K562 (cell line): ENCODE measurements around the gene PBX4. TPM values are rescaled to one million over a fixed set of nuclear protein-coding genes. Genes with fewer than 3 reads are reported as not detected.

Experiments used
- CBX8 ChIP-seq: fragments of 200-600 bp; sonication (generic); IDR thresholded peaks from 2 replicates; pipeline ENCODE4 v1.6.1; 2012; ENCODE audit warnings: borderline replicate concordance, mixed run types, low read depth, mild to moderate bottlenecking, moderate library complexity, mixed read lengths, low read length, control low read depth, inconsistent platforms; ENCODE audit not compliant: poor library complexity, severe bottlenecking; ENCODE audit errors: extremely low read depth
- FUS ChIP-seq: fragments of 200-400 bp; formaldehyde crosslinking; optimal IDR thresholded peaks from 2 replicates; pipeline ENCODE3; 2017; ENCODE audit warnings: low read depth, low read length
- HNRNPH1 ChIP-seq: fragments of 200-400 bp; formaldehyde crosslinking; optimal IDR thresholded peaks from 2 replicates; pipeline ENCODE3; 2017; ENCODE audit warnings: low read depth, mild to moderate bottlenecking, low read length, moderate library complexity
- HNRNPUL1 ChIP-seq: fragments of 200-400 bp; formaldehyde crosslinking; IDR thresholded peaks from 2 replicates; pipeline ENCODE4 v1.6.1; 2017; ENCODE audit warnings: low read length
- IFI16 ChIP-seq: fragments of 250-450 bp; sonication (Bioruptor Pico); IDR thresholded peaks from 2 replicates; pipeline ENCODE4 v2.1.2; 2022; ENCODE audit warnings: mild to moderate bottlenecking, inconsistent platforms
- KLF10 ChIP-seq: fragments of 250-450 bp; sonication (Bioruptor Pico); IDR thresholded peaks from 2 replicates; pipeline ENCODE4 v1.6.1; 2021; ENCODE audit warnings: matching md5 sums
- LEF1 ChIP-seq: fragments of 450-650 bp; IDR thresholded peaks from 2 replicates; pipeline ENCODE4 v1.6.1; 2016; ENCODE audit warnings: mild to moderate bottlenecking
- MAFK ChIP-seq: IDR thresholded peaks from 2 replicates; pipeline ENCODE4 v1.6.1; 2011; ENCODE audit warnings: low read length, improper control_type of control experiment
- MIER1 ChIP-seq: fragments of 450-650 bp; IDR thresholded peaks from 2 replicates; pipeline ENCODE4 v1.6.1; 2016; ENCODE audit warnings: antibody characterized with exemption, mild to moderate bottlenecking, low read depth
- NR2F6 ChIP-seq: fragments of 450-650 bp; formaldehyde crosslinking; IDR thresholded peaks from 2 replicates; pipeline ENCODE4 v1.4.0; 2020; ENCODE audit warnings: mild to moderate bottlenecking
- PTTG1 ChIP-seq: fragments of 450-650 bp; IDR thresholded peaks from 2 replicates; pipeline ENCODE4 v1.6.1; 2016; ENCODE audit warnings: low read depth, mild to moderate bottlenecking, missing genetic modification characterization, missing compliant biosample characterization
- SAFB2 ChIP-seq: fragments of 200-400 bp; formaldehyde crosslinking; IDR thresholded peaks from 2 replicates; pipeline ENCODE4 v1.6.1; 2018; ENCODE audit warnings: borderline replicate concordance, low read length, low read depth, moderate library complexity; ENCODE audit not compliant: severe bottlenecking
- SMAD4 ChIP-seq: fragments of 250-450 bp; sonication (Bioruptor Pico); conservative IDR thresholded peaks from 2 replicates; pipeline ENCODE4 v1.8.0; 2021; ENCODE audit warnings: inconsistent platforms, mild to moderate bottlenecking, moderate library complexity
- SNRNP70 ChIP-seq: fragments of 200-400 bp; formaldehyde crosslinking; optimal IDR thresholded peaks from 2 replicates; pipeline ENCODE3; 2017; ENCODE audit warnings: low read depth, low read length
- SREBF2 ChIP-seq: sonication (generic); formaldehyde crosslinking; IDR thresholded peaks from 2 replicates; pipeline ENCODE4 v1.4.0; 2020; ENCODE audit warnings: mild to moderate bottlenecking, missing genetic modification reagents
- TBP ChIP-seq: optimal IDR thresholded peaks from 2 replicates; pipeline ENCODE3; 2011; ENCODE audit warnings: low read depth, low read length, improper control_type of control experiment
- TFAM ChIP-seq: fragments of 250-450 bp; sonication (Bioruptor Pico); conservative IDR thresholded peaks from 2 replicates; pipeline ENCODE4 v1.5.0; 2021; ENCODE audit warnings: mild to moderate bottlenecking, moderate library complexity
- TSC22D4 ChIP-seq: fragments of 450-650 bp; IDR thresholded peaks from 2 replicates; pipeline ENCODE4 v1.6.1; 2016; ENCODE audit warnings: missing genetic modification characterization, missing biosample characterization, control low read depth
- ZFP30 ChIP-seq: fragments of 250-450 bp; sonication (Bioruptor Pico); IDR thresholded peaks from 2 replicates; pipeline ENCODE4 v1.8.0; 2022; ENCODE audit warnings: moderate library complexity, mild to moderate bottlenecking, inconsistent platforms, borderline replicate concordance
- ZNF184 ChIP-seq: sonication (generic); formaldehyde crosslinking; IDR thresholded peaks from 2 replicates; pipeline ENCODE4 v1.5.0; 2020; ENCODE audit warnings: missing genetic modification reagents
- ZNF24 ChIP-seq: fragments of 450-650 bp; IDR thresholded peaks from 2 replicates; pipeline ENCODE4 v1.6.1; 2016
- ZNF445 ChIP-seq: fragments of 250-450 bp; sonication (Bioruptor Pico); IDR thresholded peaks from 2 replicates; pipeline ENCODE4 v1.4.0; 2020; ENCODE audit warnings: low read depth, mild to moderate bottlenecking, moderate library complexity
- polyA plus RNA-seq, 8 experiments: library from polyadenylated mRNA; depleted of rRNA in 4 of 8; stranded (reverse) in 5 of 8; unstranded in 3 of 8; fragments of >200 nt; fragmentation: Nextera tagmentation in 2 of 8; fragmentation: Illumina TruSeq in 1 of 8; extraction: Ambion mirVana in 2 of 8; extraction: Trizol in 1 of 8; gene quantifications; 2 replicates each; pipeline versions ENCODE4 v1.2.1 to v1.2.3, GENCODE V29; 2011 to 2014; ENCODE audit warnings: inconsistent platforms in 1 of 8, missing spikeins in 1 of 8
- total RNA-seq, 7 experiments: library from RNA; depleted of rRNA in 6 of 7; stranded (reverse); fragments of >200 nt in 6 of 7; fragmentation: Illumina TruSeq in 2 of 7; extraction: Trizol in 2 of 7; gene quantifications; 2 replicates each; pipeline versions ENCODE4 v1.2.1 to v1.2.3, GENCODE V29; 2011 to 2021; ENCODE audit warnings: low replicate concordance in 1 of 7
- TF ChIP-seq, protein P1 (sequence below): sonication (generic); formaldehyde crosslinking; IDR thresholded peaks from 2 replicates; pipeline ENCODE4 v1.8.1; 2023; ENCODE audit warnings: mild to moderate bottlenecking, missing genetic modification reagents
- TF ChIP-seq, protein P2 (sequence below): fragments of 250-450 bp; sonication (Bioruptor Pico); IDR thresholded peaks from 2 replicates; pipeline ENCODE4 v1.8.0; 2022; ENCODE audit warnings: moderate library complexity, mild to moderate bottlenecking, inconsistent platforms

Gene PBX4
- total and polyA plus RNA-seq, 9 of the 15 experiments (the other 6 are each of a cell fraction or from before 2014, with no cell fraction given): 0.11 to 3.8 (median 1.6) TPM; not detected in 1

DNA sequence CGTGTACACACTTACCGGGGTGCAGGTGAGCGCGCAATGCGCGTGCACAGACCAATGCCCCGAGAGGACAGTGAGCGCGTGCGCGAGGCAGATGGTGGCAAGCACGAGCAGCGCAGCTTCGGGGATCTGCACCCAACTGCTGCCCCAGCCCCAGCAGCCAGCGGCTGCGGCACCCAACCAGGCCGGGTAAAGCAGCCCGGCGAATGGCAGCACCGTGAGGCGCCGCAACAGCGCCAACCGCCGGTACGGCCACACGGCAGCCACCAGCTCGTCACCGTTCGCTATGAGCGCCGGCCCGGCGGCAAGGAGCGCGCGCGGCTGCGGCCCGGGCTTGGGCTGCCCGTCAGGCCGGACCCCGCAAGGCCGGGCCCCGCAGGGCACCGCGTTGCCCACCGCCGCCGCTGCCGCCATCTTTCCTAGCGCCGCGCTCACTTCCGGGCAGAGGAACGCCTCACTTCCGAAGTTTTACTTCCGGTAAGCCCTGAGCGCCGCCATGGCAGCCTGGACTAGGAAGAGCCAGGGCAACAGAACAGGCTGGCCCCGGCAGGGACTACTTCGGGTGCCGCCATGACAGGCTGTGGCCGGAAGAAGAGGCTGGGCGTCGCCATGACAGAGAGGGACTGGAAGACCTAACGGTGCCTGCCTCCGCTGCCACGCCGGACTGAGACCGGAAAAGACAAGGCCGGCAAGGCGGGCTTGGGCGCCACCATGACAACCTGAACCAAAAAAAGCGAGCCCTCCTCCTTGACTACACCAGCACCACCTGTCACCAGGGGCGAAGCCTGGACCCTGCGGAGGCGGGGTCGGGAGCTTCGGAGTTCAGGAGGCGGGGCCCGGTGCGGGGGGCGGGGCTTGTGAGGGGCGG, 45.0 kb upstream of the PBX4 start, which contains the start of gene ATP13A1 (continued):
- TF ChIP-seq ZNF445 (0 out of 2 replicates have a peak, but pooled peaks have one; percentile 67), IFI16 (no peak), SAFB2 (no peak), FUS (no peak), PTTG1 (tag) (no peak), NR2F6 (0 out of 2 replicates have a peak, but pooled peaks have one; percentile 36), LEF1 (no peak), MAFK (no peak), CBX8 (no peak), SREBF2 (CRISPR knock-in tag) (no peak), KLF10 (CRISPR knock-in tag) (no peak), TBP (peak; percentile 91), HNRNPH1 (no peak), MIER1 (no peak), HNRNPUL1 (no peak), SNRNP70 (no peak), ZFP30 (CRISPR knock-in tag) (no peak), TFAM (CRISPR knock-in tag) (no peak), TSC22D4 (no peak), ZNF184 (no peak), SMAD4 (CRISPR knock-in tag) (peak; percentile 33), ZNF24 (peak; percentile 33; the same call in 1 of the 2 replicates)
- TF ChIP-seq, protein P1, sequence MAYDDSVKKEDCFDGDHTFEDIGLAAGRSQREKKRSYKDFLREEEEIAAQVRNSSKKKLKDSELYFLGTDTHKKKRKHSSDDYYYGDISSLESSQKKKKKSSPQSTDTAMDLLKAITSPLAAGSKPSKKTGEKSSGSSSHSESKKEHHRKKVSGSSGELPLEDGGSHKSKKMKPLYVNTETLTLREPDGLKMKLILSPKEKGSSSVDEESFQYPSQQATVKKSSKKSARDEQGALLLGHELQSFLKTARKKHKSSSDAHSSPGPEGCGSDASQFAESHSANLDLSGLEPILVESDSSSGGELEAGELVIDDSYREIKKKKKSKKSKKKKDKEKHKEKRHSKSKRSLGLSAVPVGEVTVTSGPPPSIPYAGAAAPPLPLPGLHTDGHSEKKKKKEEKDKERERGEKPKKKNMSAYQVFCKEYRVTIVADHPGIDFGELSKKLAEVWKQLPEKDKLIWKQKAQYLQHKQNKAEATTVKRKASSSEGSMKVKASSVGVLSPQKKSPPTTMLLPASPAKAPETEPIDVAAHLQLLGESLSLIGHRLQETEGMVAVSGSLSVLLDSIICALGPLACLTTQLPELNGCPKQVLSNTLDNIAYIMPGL (CRISPR knock-in tag): peak; percentile 58; the same call in 1 of the 2 replicates
- TF ChIP-seq, protein P2, sequence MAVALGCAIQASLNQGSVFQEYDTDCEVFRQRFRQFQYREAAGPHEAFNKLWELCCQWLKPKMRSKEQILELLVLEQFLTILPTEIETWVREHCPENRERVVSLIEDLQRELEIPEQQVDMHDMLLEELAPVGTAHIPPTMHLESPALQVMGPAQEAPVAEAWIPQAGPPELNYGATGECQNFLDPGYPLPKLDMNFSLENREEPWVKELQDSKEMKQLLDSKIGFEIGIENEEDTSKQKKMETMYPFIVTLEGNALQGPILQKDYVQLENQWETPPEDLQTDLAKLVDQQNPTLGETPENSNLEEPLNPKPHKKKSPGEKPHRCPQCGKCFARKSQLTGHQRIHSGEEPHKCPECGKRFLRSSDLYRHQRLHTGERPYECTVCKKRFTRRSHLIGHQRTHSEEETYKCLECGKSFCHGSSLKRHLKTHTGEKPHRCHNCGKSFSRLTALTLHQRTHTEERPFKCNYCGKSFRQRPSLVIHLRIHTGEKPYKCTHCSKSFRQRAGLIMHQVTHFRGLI (CRISPR knock-in tag): no peak
